Stimulated activated CD8-positive, alpha-beta memory T cell treated with anti-CD3 and anti-CD28 coated beads, Interleukin-7, amount 100 ng/mL, for 48 hours (primary cell): ENCODE measurements around the gene TAF12.
"Not testable (repeated sequence)": the region's sequence is repeated elsewhere in the genome, so short reads cannot be mapped to it uniquely, and the experiment has no call there.

Experiments used
- DNase-seq, 2 donors: peaks; one replicate each; pipeline ENCODE4 v3.0.0-alpha.2; 2020; ENCODE audit warnings: low read depth in 1 of 2; ENCODE audit errors: extremely low read depth in 1 of 2

The TAF12 gene

GRCh38 chr1:28646040-28646439 is 3.2 kb upstream of the TAF12 start:
- no peak for DNase-seq

GRCh38 chr1:28645406-28645805 is 2.5 kb upstream of the TAF12 start:
- DNase-seq, result not testable (repeated sequence)

GRCh38 chr1:28644494-28644893 is 1.6 kb upstream of the TAF12 start:
- no peak for DNase-seq

GRCh38 chr1:28642056-28642846 is 616 bp downstream of the TAF12 start:
- DNase-seq, result no peak

GRCh38 chr1:28640766-28641165 is 2.1 kb downstream of the TAF12 start:
- no peak for DNase-seq

- DNase-seq, result no peak
Observed at GRCh38 chr1:28632560-28632959, 10.3 kb downstream of the TAF12 start.

- no peak for DNase-seq
Observed at GRCh38 chr1:28631713-28632112, 11.2 kb downstream of the TAF12 start.

- DNase-seq, result no peak
Observed at GRCh38 chr1:28613175-28613574, 29.7 kb downstream of the TAF12 start.

GRCh38 chr1:28606771-28607170 is 36.1 kb downstream of the TAF12 start:
- DNase-seq, result no peak

GRCh38 chr1:28604962-28605361 is 37.9 kb downstream of the TAF12 start:
- no peak for DNase-seq

GRCh38 chr1:28604411-28604810 is 38.5 kb downstream of the TAF12 start:
- no peak for DNase-seq

- no peak for DNase-seq
Observed at GRCh38 chr1:28602536-28603439, 40.1 kb downstream of the TAF12 start.

- DNase-seq, result peak in 1 of 2 donors; percentile 29
Observed at GRCh38 chr1:28601696-28602095, 41.2 kb downstream of the TAF12 start.

GRCh38 chr1:28596276-28596675 is 46.6 kb downstream of the TAF12 start:
- DNase-seq, result not testable (repeated sequence)

GRCh38 chr1:28595412-28596191 is 47.3 kb downstream of the TAF12 start:
- DNase-seq, result no peak

- DNase-seq, result not testable (repeated sequence)
Observed at GRCh38 chr1:28594686-28595411, 48.0 kb downstream of the TAF12 start.

GRCh38 chr1:28593988-28594356 is 48.9 kb downstream of the TAF12 start:
- DNase-seq, result not testable (repeated sequence)

GRCh38 chr1:28592321-28593071 is 50.4 kb downstream of the TAF12 start:
- no peak for DNase-seq

- no peak for DNase-seq
Observed at GRCh38 chr1:28591708-28592320, 51.1 kb downstream of the TAF12 start, which contains the start of gene RAB42. Gene RAB42 (plus strand): TSS chr1:28592265. CDS start chr1:28592512, 247 bp downstream.
